ENCODE measurements around the gene MAST4. TPM values are rescaled to one million over a fixed set of nuclear protein-coding genes. Genes with fewer than 3 reads are reported as not detected.

The MAST4 gene
- total and polyA plus RNA-seq, 2 donors (not counting 1 experiment from before 2014, with no cell fraction given) = 2.5 to 57.1 TPM

DNA sequence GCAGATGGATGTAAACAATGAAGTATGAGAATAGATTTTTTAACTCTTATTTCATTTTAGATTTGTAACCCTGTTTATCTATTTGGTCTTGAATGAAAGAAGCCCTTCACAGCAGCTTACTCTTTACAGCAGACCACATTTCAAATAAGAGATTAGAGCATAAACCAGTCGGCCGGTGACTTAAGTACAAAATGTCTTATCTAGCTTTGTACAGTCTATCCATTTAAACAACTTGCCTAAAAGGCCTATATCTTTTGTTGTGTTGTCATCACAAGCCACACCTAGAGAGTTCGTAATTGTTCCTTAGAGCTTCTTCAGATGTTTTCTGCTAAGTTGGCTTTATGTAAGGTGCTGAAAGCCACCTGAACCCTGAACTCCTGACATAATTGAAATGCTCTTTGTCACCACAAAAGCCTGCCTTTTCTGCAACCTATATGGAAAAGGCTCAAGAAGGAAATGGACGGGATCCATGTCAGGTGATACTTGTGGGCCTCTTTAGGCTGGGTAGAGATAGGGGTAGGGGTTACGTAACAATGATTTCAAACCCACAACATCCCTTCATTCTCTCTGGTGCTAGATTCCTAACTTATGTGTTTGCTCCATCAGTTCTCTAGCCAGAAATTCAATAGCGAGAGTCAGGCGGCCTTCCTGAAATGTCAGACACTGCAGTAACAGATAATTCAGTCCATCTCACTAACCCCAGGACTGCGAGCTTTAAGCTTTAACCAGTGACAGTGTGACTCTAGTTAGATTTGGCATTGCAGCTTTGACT is 437.9 kb downstream of the MAST4 start:
- H3K36me3 ChIP-seq (replicated peaks in 1 of 2; ENCODE audit: control extremely low read depth in 1 of 2, control insufficient read depth in 1 of 2, extremely low read depth in 1 of 2, insufficient read depth in 2 of 2, low read length in 1 of 2) = no peaks in the 10 kb centered on the region
- ChIA-PET POLR2A (no interaction called here), CTCF (interaction anchor here (1.0 to 1.5 kb wide), 2 partner anchors 10 to 43 kb away, joined by 3 to 4 read pairs; no protein-coding TSS in a partner anchor)
- TF ChIP-seq, protein P1, sequence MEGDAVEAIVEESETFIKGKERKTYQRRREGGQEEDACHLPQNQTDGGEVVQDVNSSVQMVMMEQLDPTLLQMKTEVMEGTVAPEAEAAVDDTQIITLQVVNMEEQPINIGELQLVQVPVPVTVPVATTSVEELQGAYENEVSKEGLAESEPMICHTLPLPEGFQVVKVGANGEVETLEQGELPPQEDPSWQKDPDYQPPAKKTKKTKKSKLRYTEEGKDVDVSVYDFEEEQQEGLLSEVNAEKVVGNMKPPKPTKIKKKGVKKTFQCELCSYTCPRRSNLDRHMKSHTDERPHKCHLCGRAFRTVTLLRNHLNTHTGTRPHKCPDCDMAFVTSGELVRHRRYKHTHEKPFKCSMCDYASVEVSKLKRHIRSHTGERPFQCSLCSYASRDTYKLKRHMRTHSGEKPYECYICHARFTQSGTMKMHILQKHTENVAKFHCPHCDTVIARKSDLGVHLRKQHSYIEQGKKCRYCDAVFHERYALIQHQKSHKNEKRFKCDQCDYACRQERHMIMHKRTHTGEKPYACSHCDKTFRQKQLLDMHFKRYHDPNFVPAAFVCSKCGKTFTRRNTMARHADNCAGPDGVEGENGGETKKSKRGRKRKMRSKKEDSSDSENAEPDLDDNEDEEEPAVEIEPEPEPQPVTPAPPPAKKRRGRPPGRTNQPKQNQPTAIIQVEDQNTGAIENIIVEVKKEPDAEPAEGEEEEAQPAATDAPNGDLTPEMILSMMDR (IDR thresholded peaks at IDR 0.05) = no peak
- no peak for TF ChIP-seq EZH2 (IDR thresholded peaks at IDR 0.05; ENCODE audit: borderline replicate concordance, insufficient read depth, low read depth, low read length, poor library complexity, severe bottlenecking)
- H3K27ac ChIP-seq (ENCODE audit: low read length in 2 of 2) = no peak overlapping the region
- no peak overlapping the region for H3K4me3 Mint-ChIP-seq
- intact Hi-C loops (cut with micrococcal nuclease) = no loop called here
- WGBS (ENCODE audit: insufficient coverage) = 100% methylated on average over 2 of the region's 8 CpGs
- DNase-seq = no peak
- peaks cover 5% of the 10 kb centered on the region for H3K4me1 Mint-ChIP-seq
- H3K9me3 Mint-ChIP-seq (ENCODE audit: insufficient read depth) = no peaks in the 10 kb centered on the region
- H3K27me3 ChIP-seq (replicated peaks in 1 of 4; ENCODE audit: control extremely low read depth in 1 of 4, control insufficient read depth in 3 of 4, insufficient read depth in 4 of 4, low read length in 3 of 4) = no peaks in the 10 kb centered on the region
- H3K27me3 Mint-ChIP-seq = no peaks in the 10 kb centered on the region
- H3K79me2 ChIP-seq (ENCODE audit: control insufficient read depth, insufficient read depth, low read length) = no peaks in the 10 kb centered on the region
- no peaks in the 10 kb centered on the region for H4K20me1 ChIP-seq (ENCODE audit: control insufficient read depth, insufficient read depth, low read length, poor library complexity, severe bottlenecking)
- no peak overlapping the region for H3K9ac ChIP-seq (ENCODE audit: low read length)
- no peak overlapping the region for H3K4me2 ChIP-seq (replicated peaks; ENCODE audit: low read depth, low read length, poor library complexity, severe bottlenecking)
- no peak for ATAC-seq (ENCODE audit: low read depth)
- H3K4me1 ChIP-seq (ENCODE audit: control insufficient read depth in 2 of 2, insufficient read depth in 2 of 2, low read length in 2 of 2) = peaks cover 0 to 4% of the 10 kb centered on the region in 2 donors
- H3K9me3 ChIP-seq (ENCODE audit: control extremely low read depth in 1 of 3, control insufficient read depth in 2 of 3, insufficient read depth in 1 of 3, low read length in 2 of 3) = no peaks in the 10 kb centered on the region
- no peak overlapping the region for H2AFZ ChIP-seq (ENCODE audit: insufficient read depth, low read depth, low read length, poor library complexity, severe bottlenecking)
- no peak overlapping the region for H3K27ac Mint-ChIP-seq
- H3K4me3 ChIP-seq (ENCODE audit: control extremely low read depth in 1 of 5, extremely low read depth in 1 of 5, insufficient read depth in 1 of 5, low read depth in 2 of 5, low read length in 4 of 5) = no peak overlapping the region

DNA sequence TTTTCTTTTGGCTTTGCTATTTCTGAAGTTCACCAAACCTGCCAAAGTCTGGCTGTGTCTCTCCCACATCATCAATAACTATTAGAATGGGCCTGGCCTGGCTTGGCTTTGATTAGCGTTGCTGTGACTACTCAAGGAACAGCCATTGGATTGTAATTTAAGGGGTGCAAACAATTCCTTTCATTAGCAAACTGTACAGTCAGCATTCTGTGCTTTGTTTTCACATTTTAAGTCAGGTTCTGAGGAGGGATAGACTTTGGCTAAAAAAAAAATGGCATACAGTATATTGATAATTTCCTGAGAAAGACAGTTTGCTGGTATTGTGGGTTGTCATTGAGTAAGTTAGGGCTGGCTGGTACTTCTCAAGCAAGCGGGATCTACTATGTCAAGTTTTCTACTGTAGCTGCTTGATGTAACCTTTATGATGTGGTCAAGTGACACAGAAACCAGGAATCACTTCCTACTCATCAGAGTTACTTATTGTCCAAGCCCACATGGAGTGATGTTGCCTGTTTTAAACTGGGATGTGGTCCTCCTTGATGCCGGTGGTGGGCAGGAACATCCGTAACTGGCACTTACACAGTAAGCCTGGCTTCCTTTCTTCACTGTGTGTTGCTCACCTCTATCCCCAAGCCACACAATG is 439.0 kb downstream of the MAST4 start:
- ChIA-PET CTCF (no interaction called here), POLR2A (no interaction called here)
- Histone ChIP-seq H3K9me3 (ENCODE audit: control extremely low read depth in 1 of 3, control insufficient read depth in 2 of 3, insufficient read depth in 1 of 3, low read length in 2 of 3) (no peaks in the 10 kb centered on the region), H3K27me3 (replicated peaks in 1 of 4; ENCODE audit: control extremely low read depth in 1 of 4, control insufficient read depth in 3 of 4, insufficient read depth in 4 of 4, low read length in 3 of 4) (no peaks in the 10 kb centered on the region), H2AFZ (ENCODE audit: insufficient read depth, low read depth, low read length, poor library complexity, severe bottlenecking) (no peak overlapping the region), H3K4me1 (ENCODE audit: control insufficient read depth in 2 of 2, insufficient read depth in 2 of 2, low read length in 2 of 2) (peaks cover 0 to 4% of the 10 kb centered on the region in 2 donors), H3K36me3 (replicated peaks in 1 of 2; ENCODE audit: control extremely low read depth in 1 of 2, control insufficient read depth in 1 of 2, extremely low read depth in 1 of 2, insufficient read depth in 2 of 2, low read length in 1 of 2) (no peaks in the 10 kb centered on the region), H3K4me3 (ENCODE audit: control extremely low read depth in 1 of 5, extremely low read depth in 1 of 5, insufficient read depth in 1 of 5, low read depth in 2 of 5, low read length in 4 of 5) (no peak overlapping the region), H3K4me2 (replicated peaks; ENCODE audit: low read depth, low read length, poor library complexity, severe bottlenecking) (no peak overlapping the region), H3K9ac (ENCODE audit: low read length) (no peak overlapping the region), H3K79me2 (ENCODE audit: control insufficient read depth, insufficient read depth, low read length) (no peaks in the 10 kb centered on the region), H4K20me1 (ENCODE audit: control insufficient read depth, insufficient read depth, low read length, poor library complexity, severe bottlenecking) (no peaks in the 10 kb centered on the region), H3K27ac (ENCODE audit: low read length in 2 of 2) (no peak overlapping the region)
- TF ChIP-seq, protein P1 (IDR thresholded peaks at IDR 0.05) = no peak
- no peak for TF ChIP-seq EZH2 (IDR thresholded peaks at IDR 0.05; ENCODE audit: borderline replicate concordance, insufficient read depth, low read depth, low read length, poor library complexity, severe bottlenecking)
- no peak for DNase-seq
- no peaks in the 10 kb centered on the region for H3K27me3 Mint-ChIP-seq
- peaks cover 5% of the 10 kb centered on the region for H3K4me1 Mint-ChIP-seq
- ATAC-seq (ENCODE audit: low read depth) = no peak
- no peaks in the 10 kb centered on the region for H3K9me3 Mint-ChIP-seq (ENCODE audit: insufficient read depth)
- intact Hi-C loops (cut with micrococcal nuclease) = loop anchor here (5.0 kb wide), 1 partner anchor 42 kb away; no protein-coding TSS in a partner anchor
- no CpG with 5 or more reads among the region's 4 CpGs for WGBS (ENCODE audit: insufficient coverage)
- no peak overlapping the region for H3K27ac Mint-ChIP-seq
- H3K4me3 Mint-ChIP-seq = no peak overlapping the region

All from B cell (primary cell).